NB4 (cell line): ENCODE data around the gene SMYD2.

Source experiments
- MAX ChIP-seq: IDR thresholded peaks from 2 replicates; pipeline ENCODE4 v1.6.1; 2011; ENCODE audit warnings: low read depth, low read length
- TF ChIP-seq, protein P1 (sequence below): IDR thresholded peaks from one replicate; pipeline ENCODE4 v1.5.1; 2012; ENCODE audit warnings: low read depth, low read length

DNA sequence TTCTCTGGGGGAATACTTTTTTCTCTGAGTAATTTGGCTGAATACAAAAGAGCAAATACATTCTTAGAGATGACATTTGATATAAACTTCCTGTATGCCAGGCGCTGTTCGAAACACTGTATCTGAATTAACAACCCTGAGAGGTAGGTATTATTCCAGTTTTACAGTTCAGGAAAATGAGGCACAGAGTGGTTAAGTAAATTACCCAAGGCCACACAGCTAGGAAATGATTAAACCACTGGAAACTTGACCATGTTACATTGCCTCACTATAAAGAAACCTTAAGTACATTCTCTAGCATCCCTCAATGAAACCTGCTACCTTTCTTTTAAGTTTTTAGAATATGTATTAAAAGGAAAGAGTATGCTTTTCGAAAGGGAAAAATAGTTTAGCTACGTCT, 54.6 kb downstream of the SMYD2 start:
- TF ChIP-seq, protein P1, sequence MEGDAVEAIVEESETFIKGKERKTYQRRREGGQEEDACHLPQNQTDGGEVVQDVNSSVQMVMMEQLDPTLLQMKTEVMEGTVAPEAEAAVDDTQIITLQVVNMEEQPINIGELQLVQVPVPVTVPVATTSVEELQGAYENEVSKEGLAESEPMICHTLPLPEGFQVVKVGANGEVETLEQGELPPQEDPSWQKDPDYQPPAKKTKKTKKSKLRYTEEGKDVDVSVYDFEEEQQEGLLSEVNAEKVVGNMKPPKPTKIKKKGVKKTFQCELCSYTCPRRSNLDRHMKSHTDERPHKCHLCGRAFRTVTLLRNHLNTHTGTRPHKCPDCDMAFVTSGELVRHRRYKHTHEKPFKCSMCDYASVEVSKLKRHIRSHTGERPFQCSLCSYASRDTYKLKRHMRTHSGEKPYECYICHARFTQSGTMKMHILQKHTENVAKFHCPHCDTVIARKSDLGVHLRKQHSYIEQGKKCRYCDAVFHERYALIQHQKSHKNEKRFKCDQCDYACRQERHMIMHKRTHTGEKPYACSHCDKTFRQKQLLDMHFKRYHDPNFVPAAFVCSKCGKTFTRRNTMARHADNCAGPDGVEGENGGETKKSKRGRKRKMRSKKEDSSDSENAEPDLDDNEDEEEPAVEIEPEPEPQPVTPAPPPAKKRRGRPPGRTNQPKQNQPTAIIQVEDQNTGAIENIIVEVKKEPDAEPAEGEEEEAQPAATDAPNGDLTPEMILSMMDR, result no peak
- TF ChIP-seq MAX, result no peak
